MM.1S (cell line): Measurements from ENCODE around the gene OTOP2.
A peak's percentile ranks its signal among the peaks of the same experiment; 100 is the strongest.

Source experiments
- DNase-seq: peaks from one replicate; pipeline ENCODE4 v3.0.0-alpha.2; 2015
- H2AFZ ChIP-seq: fragments of 300-600 bp; sonication (generic); 2 replicates; pipeline ENCODE4 v1.6.0; 2016; ENCODE audit warnings: antibody characterized with exemption, low read length
- H3F3A ChIP-seq: fragments of 300-600 bp; sonication (generic); 2 replicates; pipeline ENCODE4 v1.6.1; 2016; ENCODE audit warnings: mild to moderate bottlenecking, antibody characterized with exemption, low read length, moderate library complexity, mixed read lengths; ENCODE audit not compliant: insufficient read depth
- H3K27ac ChIP-seq: fragments of 300-600 bp; sonication (generic); 2 replicates; pipeline ENCODE4 v1.5.1; 2016; ENCODE audit warnings: mild to moderate bottlenecking, low read length
- H3K27me3 ChIP-seq: fragments of 300-600 bp; sonication (generic); replicated peaks from 2 replicates; pipeline ENCODE4 v1.6.0; 2016; ENCODE audit warnings: low read length; ENCODE audit not compliant: insufficient read depth
- H3K36me3 ChIP-seq: fragments of 300-600 bp; sonication (generic); replicated peaks from 2 replicates; pipeline ENCODE4 v1.6.1; 2016; ENCODE audit warnings: mild to moderate bottlenecking, low read length, mixed read lengths; ENCODE audit not compliant: insufficient read depth
- H3K4me1 ChIP-seq: fragments of 300-600 bp; sonication (generic); 2 replicates; pipeline ENCODE4 v1.6.1; 2016; ENCODE audit warnings: low read length, mixed read lengths
- H3K4me2 ChIP-seq: fragments of 300-600 bp; sonication (generic); 2 replicates; pipeline ENCODE4 v1.6.0; 2016; ENCODE audit warnings: low read depth, low read length
- H3K4me3 ChIP-seq: fragments of 300-600 bp; sonication (generic); 2 replicates; pipeline ENCODE4 v1.5.1; 2016; ENCODE audit warnings: low read length, mixed read lengths
- H3K79me2 ChIP-seq: fragments of 300-600 bp; sonication (generic); 2 replicates; pipeline ENCODE4 v1.6.1; 2016; ENCODE audit warnings: mixed run types, low read length, mixed read lengths
- H3K9ac ChIP-seq: fragments of 300-600 bp; sonication (generic); 2 replicates; pipeline ENCODE4 v1.6.1; 2016; ENCODE audit warnings: low read length, mixed read lengths
- H3K9me2 ChIP-seq: fragments of 300-600 bp; sonication (generic); replicated peaks from 2 replicates; pipeline ENCODE4 v1.6.1; 2016; ENCODE audit warnings: mild to moderate bottlenecking, low read length, mixed read lengths; ENCODE audit not compliant: insufficient read depth
- H3K9me3 ChIP-seq: fragments of 300-600 bp; sonication (generic); replicated peaks from 2 replicates; pipeline ENCODE4 v1.6.1; 2016; ENCODE audit warnings: mild to moderate bottlenecking, low read length, mixed read lengths; ENCODE audit not compliant: insufficient read depth
- H4K20me1 ChIP-seq: fragments of 300-600 bp; sonication (generic); 2 replicates; pipeline ENCODE4 v1.6.1; 2016; ENCODE audit warnings: mild to moderate bottlenecking, low read length, moderate library complexity, mixed read lengths; ENCODE audit not compliant: insufficient read depth
- CTCF ChIP-seq: fragments of 300-600 bp; sonication (generic); IDR thresholded peaks from 2 replicates; pipeline ENCODE4 v1.5.1; 2016; ENCODE audit warnings: antibody characterized with exemption, low read length, mixed read lengths
- EZH2 ChIP-seq: fragments of 300-600 bp; sonication (generic); optimal IDR thresholded peaks from 2 replicates; pipeline ENCODE3; 2017; ENCODE audit warnings: low read depth, mild to moderate bottlenecking, antibody characterized with exemption, low read length, mixed read lengths
- EZH2phosphoT487 ChIP-seq: fragments of 300-600 bp; sonication (generic); IDR thresholded peaks from 2 replicates; pipeline ENCODE4 v1.6.1; 2018; ENCODE audit warnings: antibody characterized with exemption, low read length

Gene OTOP2

GRCh38 chr17:74972973-74973328 lies 48.9 kb downstream of the OTOP2 start:
- H3K36me3 ChIP-seq, result no peaks in the 10 kb centered on the region
- no peaks in the 10 kb centered on the region for H3K9me3 ChIP-seq
- H3K79me2 ChIP-seq, result no peaks in the 10 kb centered on the region
- H3K27ac ChIP-seq, result no peak overlapping the region
- peaks cover 52% of the 10 kb centered on the region for H3K27me3 ChIP-seq
- H3K4me1 ChIP-seq, result no peaks in the 10 kb centered on the region; the same call in 1 of the 2 replicates
- peak overlapping the region; percentile 31 for H2AFZ ChIP-seq
- H3K4me3 ChIP-seq, result peak overlapping the region; percentile 45
- H3K9me2 ChIP-seq, result no peaks in the 10 kb centered on the region
- H3K9ac ChIP-seq, result no peak overlapping the region
- H4K20me1 ChIP-seq, result no peaks in the 10 kb centered on the region
- H3K4me2 ChIP-seq, result peak overlapping the region; percentile 64
- no peaks in the 10 kb centered on the region for H3F3A ChIP-seq
- no peak for DNase-seq
- TF ChIP-seq CTCF (no peak), EZH2phosphoT487 (no peak), EZH2 (no peak)

- no peaks in the 10 kb centered on the region for H4K20me1 ChIP-seq
- no peak for DNase-seq
- no peaks in the 10 kb centered on the region for H3K9me3 ChIP-seq
- H3F3A ChIP-seq, result no peaks in the 10 kb centered on the region
- no peaks in the 10 kb centered on the region for H3K9me2 ChIP-seq
- TF ChIP-seq EZH2, result no peak
- no peak for TF ChIP-seq CTCF
- TF ChIP-seq EZH2phosphoT487, result no peak
- H3K36me3 ChIP-seq, result no peaks in the 10 kb centered on the region
- H3K4me3 ChIP-seq, result no peak overlapping the region
- H3K4me1 ChIP-seq, result no peaks in the 10 kb centered on the region; the same call in 1 of the 2 replicates
- no peak overlapping the region for H3K27ac ChIP-seq
- H3K9ac ChIP-seq, result no peak overlapping the region
- H2AFZ ChIP-seq, result no peak overlapping the region
- no peak overlapping the region for H3K4me2 ChIP-seq
- H3K79me2 ChIP-seq, result no peaks in the 10 kb centered on the region
- H3K27me3 ChIP-seq, result peaks cover 72% of the 10 kb centered on the region
These were observed 51.9 kb downstream of the OTOP2 start for GRCh38 chr17:74975943-74976342.

GRCh38 chr17:74977802-74978201 lies 53.7 kb downstream of the OTOP2 start:
- no peak for TF ChIP-seq CTCF
- DNase-seq, result no peak
- Histone ChIP-seq H4K20me1 (no peaks in the 10 kb centered on the region), H3K9me3 (no peaks in the 10 kb centered on the region), H3K9me2 (no peaks in the 10 kb centered on the region), H3K9ac (no peak overlapping the region), H3K4me3 (no peak overlapping the region), H3K4me1 (peaks cover 2% of the 10 kb centered on the region; the same call in 1 of the 2 replicates), H3K36me3 (no peaks in the 10 kb centered on the region), H3K27me3 (peaks cover 79% of the 10 kb centered on the region), H3F3A (no peaks in the 10 kb centered on the region), H3K27ac (no peak overlapping the region), H3K79me2 (no peaks in the 10 kb centered on the region), H3K4me2 (no peak overlapping the region), H2AFZ (no peak overlapping the region)

- H4K20me1 ChIP-seq, result no peaks in the 10 kb centered on the region
- H3K79me2 ChIP-seq, result no peaks in the 10 kb centered on the region
- H2AFZ ChIP-seq, result no peak overlapping the region
- no peak overlapping the region for H3K27ac ChIP-seq
- no peak overlapping the region for H3K4me2 ChIP-seq
- H3K9ac ChIP-seq, result no peak overlapping the region
- H3K4me1 ChIP-seq, result 0 out of 2 replicates have a peak, but pooled peaks cover 2% of the 10 kb centered on the region
- H3F3A ChIP-seq, result no peaks in the 10 kb centered on the region
- H3K9me2 ChIP-seq, result no peaks in the 10 kb centered on the region
- H3K4me3 ChIP-seq, result no peak overlapping the region
- H3K27me3 ChIP-seq, result peaks cover 79% of the 10 kb centered on the region
- TF ChIP-seq CTCF (no peak), EZH2phosphoT487 (no peak), EZH2 (no peak)
- H3K36me3 ChIP-seq, result no peaks in the 10 kb centered on the region
- no peak for DNase-seq
- no peaks in the 10 kb centered on the region for H3K9me3 ChIP-seq
These were observed 54.2 kb downstream of the OTOP2 start for GRCh38 chr17:74978240-74978639.
